ENCODE results near the gene SSTR5. TPM values are rescaled to one million over a fixed set of nuclear protein-coding genes. Genes with fewer than 3 reads are reported as not detected.

SSTR5 gene
- total RNA-seq, 1 donor from 2014 or later = not detected

DNA sequence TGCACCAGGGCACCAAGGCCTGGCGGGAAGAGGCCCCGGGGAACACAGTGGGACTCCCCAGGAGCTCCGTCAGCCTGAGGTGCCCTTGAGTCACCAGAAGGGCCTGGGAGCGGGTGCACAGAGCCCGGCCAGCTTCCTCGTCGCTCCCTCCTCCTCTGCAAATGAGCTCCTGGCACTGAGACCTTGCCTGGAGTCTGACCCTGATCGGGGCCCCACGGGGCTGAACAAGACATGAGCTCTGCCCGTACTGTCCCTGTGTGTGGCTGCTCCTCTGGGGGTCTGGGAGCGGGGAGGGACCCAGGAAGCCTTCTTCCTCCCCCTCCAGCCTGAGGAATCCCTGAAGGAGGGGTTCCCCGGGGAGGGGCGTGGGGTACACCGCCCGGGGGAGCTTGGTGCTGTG lies 36.4 kb upstream of the SSTR5 start:
- H3K4me3 ChIP-seq = no peak overlapping the region
- ATAC-seq (no peak), DNase-seq (no peak)
- H3K4me1 ChIP-seq = no peaks in the 10 kb centered on the region
- H3K9me3 ChIP-seq = no peaks in the 10 kb centered on the region
- H3K36me3 ChIP-seq = no peaks in the 10 kb centered on the region
- TF ChIP-seq, protein P1, sequence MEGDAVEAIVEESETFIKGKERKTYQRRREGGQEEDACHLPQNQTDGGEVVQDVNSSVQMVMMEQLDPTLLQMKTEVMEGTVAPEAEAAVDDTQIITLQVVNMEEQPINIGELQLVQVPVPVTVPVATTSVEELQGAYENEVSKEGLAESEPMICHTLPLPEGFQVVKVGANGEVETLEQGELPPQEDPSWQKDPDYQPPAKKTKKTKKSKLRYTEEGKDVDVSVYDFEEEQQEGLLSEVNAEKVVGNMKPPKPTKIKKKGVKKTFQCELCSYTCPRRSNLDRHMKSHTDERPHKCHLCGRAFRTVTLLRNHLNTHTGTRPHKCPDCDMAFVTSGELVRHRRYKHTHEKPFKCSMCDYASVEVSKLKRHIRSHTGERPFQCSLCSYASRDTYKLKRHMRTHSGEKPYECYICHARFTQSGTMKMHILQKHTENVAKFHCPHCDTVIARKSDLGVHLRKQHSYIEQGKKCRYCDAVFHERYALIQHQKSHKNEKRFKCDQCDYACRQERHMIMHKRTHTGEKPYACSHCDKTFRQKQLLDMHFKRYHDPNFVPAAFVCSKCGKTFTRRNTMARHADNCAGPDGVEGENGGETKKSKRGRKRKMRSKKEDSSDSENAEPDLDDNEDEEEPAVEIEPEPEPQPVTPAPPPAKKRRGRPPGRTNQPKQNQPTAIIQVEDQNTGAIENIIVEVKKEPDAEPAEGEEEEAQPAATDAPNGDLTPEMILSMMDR (IDR thresholded peaks at IDR 0.05) = no peak
- H3K27ac ChIP-seq = no peak overlapping the region
- H3K27me3 ChIP-seq (ENCODE audit: low read depth) = peaks cover 42% of the 10 kb centered on the region
- intact Hi-C loops (cut with DNase I) = no loop called here

GRCh38 chr16:1036726-1037393 lies 35.7 kb upstream of the SSTR5 start:
- no peak overlapping the region for H3K4me3 ChIP-seq
- H3K27me3 ChIP-seq (ENCODE audit: low read depth) = peaks cover 36% of the 10 kb centered on the region
- H3K36me3 ChIP-seq = no peaks in the 10 kb centered on the region
- ATAC-seq = no peak
- no peaks in the 10 kb centered on the region for H3K4me1 ChIP-seq
- TF ChIP-seq, protein P1 (IDR thresholded peaks at IDR 0.05) = no peak
- intact Hi-C loops (cut with DNase I) = no loop called here
- no peak for DNase-seq
- no peaks in the 10 kb centered on the region for H3K9me3 ChIP-seq
- no peak overlapping the region for H3K27ac ChIP-seq

- H3K27me3 ChIP-seq (ENCODE audit: low read depth) = peaks cover 36% of the 10 kb centered on the region
- H3K27ac ChIP-seq = no peak overlapping the region
- no peaks in the 10 kb centered on the region for H3K9me3 ChIP-seq
- intact Hi-C loops (cut with DNase I) = no loop called here
- DNase-seq = no peak
- ATAC-seq = no peak
- TF ChIP-seq, protein P1 (IDR thresholded peaks at IDR 0.05) = no peak
- H3K36me3 ChIP-seq = no peaks in the 10 kb centered on the region
- no peaks in the 10 kb centered on the region for H3K4me1 ChIP-seq
- no peak overlapping the region for H3K4me3 ChIP-seq
Measured at GRCh38 chr16:1037394-1038257, 34.9 kb upstream of the SSTR5 start.

- ATAC-seq = no peak
- H3K27me3 ChIP-seq (ENCODE audit: low read depth) = peaks cover 40% of the 10 kb centered on the region
- TF ChIP-seq, protein P1 (IDR thresholded peaks at IDR 0.05) = no peak
Measured at GRCh38 chr16:1038932-1039331, 33.6 kb upstream of the SSTR5 start.

DNA sequence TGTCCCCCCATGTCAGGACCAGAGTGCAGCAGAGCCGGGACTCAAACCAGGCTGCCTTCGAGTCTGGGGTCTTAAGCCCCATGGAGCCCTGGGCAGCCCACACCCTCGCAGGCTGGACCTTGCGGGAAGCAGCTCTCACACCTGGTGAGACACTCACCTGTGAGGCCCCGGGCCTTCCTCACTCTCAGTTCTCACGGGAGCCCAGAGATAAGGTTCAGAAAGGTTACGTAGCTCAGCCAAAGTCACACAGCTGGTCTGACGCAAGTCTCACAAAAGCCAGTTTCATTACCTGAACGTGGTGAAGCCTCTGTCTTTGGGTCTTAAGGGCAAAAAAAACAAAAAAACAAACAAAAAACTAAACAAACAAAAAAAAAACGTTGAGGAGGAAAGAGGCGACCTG lies 32.8 kb upstream of the SSTR5 start:
- Histone ChIP-seq H3K27me3 (ENCODE audit: low read depth) (peaks cover 49% of the 10 kb centered on the region), H3K36me3 (no peaks in the 10 kb centered on the region), H3K4me1 (no peaks in the 10 kb centered on the region), H3K4me3 (no peak overlapping the region), H3K9me3 (no peaks in the 10 kb centered on the region), H3K27ac (no peak overlapping the region)
- intact Hi-C loops (cut with DNase I) = no loop called here
- TF ChIP-seq, protein P1 (IDR thresholded peaks at IDR 0.05) = no peak
- no peak for ATAC-seq
- no peak for DNase-seq

More at GRCh38 chr16:1038932-1039331, 33.6 kb upstream of the SSTR5 start:
- intact Hi-C loops (cut with DNase I) = no loop called here
- Histone ChIP-seq H3K36me3 (no peaks in the 10 kb centered on the region), H3K4me3 (no peak overlapping the region), H3K4me1 (no peaks in the 10 kb centered on the region), H3K9me3 (no peaks in the 10 kb centered on the region), H3K27ac (no peak overlapping the region)
- no peak for DNase-seq
